ENCODE measurements around the gene GCGR. TPM values are rescaled to one million over a fixed set of nuclear protein-coding genes. Genes with fewer than 3 reads are reported as not detected.

Gene GCGR
- total RNA-seq, 4 donors from 2014 or later, result not detected

- WGBS, 2 donors, result 38 to 41% methylated on average over 18 of the region's 18 CpGs
- Histone ChIP-seq H3K27me3 (no peaks in the 10 kb centered on the region), H3K36me3 (no peaks in the 10 kb centered on the region), H3K4me3 (replicated peaks in 1 of 3) (peak overlapping the region; percentile 0 to 80 (median 47)), H3K9me3 (no peaks in the 10 kb centered on the region), H3K4me1 (peaks cover 16 to 28% of the 10 kb centered on the region in 2 donors), H3K27ac (peak overlapping the region in 2 of 3 donors; percentile 62 to 69)
- peak in 1 of 2 donors; percentile 10 for DNase-seq
- TF ChIP-seq POLR2A (IDR thresholded peaks at IDR 0.05) (no peak), CTCF (IDR thresholded peaks at IDR 0.05) (no peak)
- intact Hi-C loops (cut with DNase I), result loop anchor here (2.0 kb wide), 1 partner anchor 27 kb away; no protein-coding TSS in a partner anchor
Observed at GRCh38 chr17:81831957-81832607, 28.1 kb downstream of the GCGR start.

- TF ChIP-seq POLR2A (IDR thresholded peaks at IDR 0.05) (no peak), CTCF (IDR thresholded peaks at IDR 0.05) (no peak)
- Histone ChIP-seq H3K9me3 (no peaks in the 10 kb centered on the region), H3K27me3 (no peaks in the 10 kb centered on the region), H3K27ac (peak overlapping the region in 2 of 3 donors; percentile 62 to 69), H3K4me1 (peaks cover 16 to 28% of the 10 kb centered on the region in 2 donors), H3K4me3 (replicated peaks in 1 of 3) (peak overlapping the region; percentile 0 to 80 (median 47)), H3K36me3 (no peaks in the 10 kb centered on the region)
- intact Hi-C loops (cut with DNase I), result loop anchor here (2.0 kb wide), 1 partner anchor 26 kb away; no protein-coding TSS in a partner anchor
- WGBS, 2 donors, result 0% methylated on average over 26 to 31 of the region's 65 CpGs
- DNase-seq, result peak; percentile 21 to 44
Observed at GRCh38 chr17:81832608-81833159, 28.7 kb downstream of the GCGR start.

GRCh38 chr17:81833160-81833920 lies 29.4 kb downstream of the GCGR start, which contains the start of gene MCRIP1:
TSS of gene MCRIP1 (minus strand) at chr17:81833291. CDS start at chr17:81824506, 8,785 bp downstream.
- Histone ChIP-seq H3K4me1 (peaks cover 16 to 28% of the 10 kb centered on the region in 2 donors), H3K9me3 (no peaks in the 10 kb centered on the region), H3K4me3 (replicated peaks in 1 of 3) (peak within 1 kb of the TSS; percentile 47 to 84 (median 80)), H3K36me3 (no peaks in the 10 kb centered on the region), H3K27me3 (no peaks in the 10 kb centered on the region), H3K27ac (peak within 1 kb of the TSS; percentile 84 to 91 (median 91))
- WGBS, 2 donors, result 4 to 8% methylated on average over 14 to 16 of the region's 76 CpGs
- TF ChIP-seq CTCF (IDR thresholded peaks at IDR 0.05) (peak in 1 of 6 experiments; percentile 22), POLR2A (IDR thresholded peaks at IDR 0.05) (peak; percentile 64 to 89)
- intact Hi-C loops (cut with DNase I), result loop anchor here (2.0 kb wide), 1 partner anchor 25 kb away; no protein-coding TSS in a partner anchor
- peak; percentile 96 for DNase-seq

- Histone ChIP-seq H3K27me3 (no peaks in the 10 kb centered on the region), H3K27ac (peak overlapping the region; percentile 84 to 91 (median 91)), H3K4me3 (replicated peaks in 1 of 3) (peak overlapping the region; percentile 1 to 84 (median 46)), H3K4me1 (peaks cover 16 to 22% of the 10 kb centered on the region in 2 donors), H3K9me3 (no peaks in the 10 kb centered on the region), H3K36me3 (no peaks in the 10 kb centered on the region)
- TF ChIP-seq POLR2A (IDR thresholded peaks at IDR 0.05) (no peak), CTCF (IDR thresholded peaks at IDR 0.05) (no peak)
- WGBS, 2 donors, result 38 to 59% methylated on average over 22 to 25 of the region's 31 CpGs
- intact Hi-C loops (cut with DNase I), result loop anchor here (2.0 kb wide), 1 partner anchor 25 kb away; no protein-coding TSS in a partner anchor
- DNase-seq, result peak; percentile 70 to 76
Observed at GRCh38 chr17:81833921-81834830, 30.2 kb downstream of the GCGR start.
